Measurements from ENCODE around the gene SFXN1.
"Not testable (repeated sequence)": the region's sequence is repeated elsewhere in the genome, so short reads cannot be mapped to it uniquely, and the experiment has no call there.

SFXN1 gene

DNA sequence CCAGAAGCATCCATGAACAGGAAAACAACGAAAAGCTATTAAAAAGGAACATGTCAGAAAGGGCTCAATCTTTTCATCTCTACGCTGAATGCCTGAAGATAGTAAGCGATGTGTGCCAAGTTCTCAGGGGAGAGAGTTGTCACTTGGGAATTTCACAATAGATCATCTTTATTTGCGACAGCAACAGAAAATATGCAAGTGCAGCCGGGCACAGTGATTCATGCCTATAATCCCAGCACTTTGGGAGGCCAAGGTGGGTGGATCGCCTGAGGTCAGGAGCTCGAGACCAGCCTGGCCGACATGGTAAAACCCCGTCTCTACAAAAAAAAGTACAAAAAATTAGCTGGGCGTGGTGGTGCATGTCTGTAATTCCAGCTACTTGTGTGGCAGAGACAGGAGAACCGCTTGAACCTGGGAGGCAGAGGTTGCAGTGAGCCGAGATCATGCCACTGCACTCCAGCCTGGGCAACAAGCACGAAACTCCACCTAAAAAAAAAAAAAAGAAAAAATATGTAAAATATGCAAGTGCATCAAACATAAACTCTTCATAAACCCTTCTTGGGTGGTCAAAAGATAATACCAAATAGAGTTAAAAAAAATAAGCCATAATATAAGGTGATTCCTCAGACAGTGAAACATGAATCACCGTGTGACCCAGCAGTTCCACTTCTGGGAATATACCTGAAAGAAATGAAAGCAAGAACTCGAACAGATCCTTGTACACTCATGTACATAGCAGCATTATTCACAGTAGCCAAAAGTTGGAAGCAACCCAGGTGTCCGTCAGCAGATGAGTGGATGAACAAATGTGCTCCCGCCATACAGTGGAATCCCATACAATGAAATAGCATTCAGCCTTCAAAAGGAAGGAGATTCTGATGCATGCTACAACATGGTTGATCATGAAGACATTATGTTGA, 16.2 kb downstream of the SFXN1 start:
- no peak for DNase-seq

DNA sequence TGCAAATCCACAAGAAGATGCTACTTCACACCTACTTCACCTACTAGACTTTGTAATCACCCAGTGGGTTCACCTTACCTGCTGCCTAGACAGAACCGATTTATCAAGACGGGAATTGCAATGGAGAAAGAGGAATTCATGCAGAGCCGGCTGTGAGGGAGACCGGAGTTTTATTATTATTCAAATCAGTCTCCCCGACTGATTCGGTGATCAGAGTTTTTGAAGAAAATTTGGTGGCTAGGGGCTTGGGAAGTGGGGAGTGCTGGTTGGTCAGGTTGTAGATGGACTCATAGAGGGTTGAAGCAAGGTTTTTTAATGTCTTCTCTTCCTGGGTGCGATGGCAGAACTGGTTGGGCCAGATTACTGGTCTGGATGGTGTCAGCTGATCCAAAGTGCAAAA, 23.4 kb downstream of the SFXN1 start:
- no peak for DNase-seq

GRCh38 chr5:175507671-175508070, 29.3 kb downstream of the SFXN1 start:
- not testable (repeated sequence) for DNase-seq

GRCh38 chr5:175508896-175509295, 30.5 kb downstream of the SFXN1 start:
- no peak for DNase-seq

DNA sequence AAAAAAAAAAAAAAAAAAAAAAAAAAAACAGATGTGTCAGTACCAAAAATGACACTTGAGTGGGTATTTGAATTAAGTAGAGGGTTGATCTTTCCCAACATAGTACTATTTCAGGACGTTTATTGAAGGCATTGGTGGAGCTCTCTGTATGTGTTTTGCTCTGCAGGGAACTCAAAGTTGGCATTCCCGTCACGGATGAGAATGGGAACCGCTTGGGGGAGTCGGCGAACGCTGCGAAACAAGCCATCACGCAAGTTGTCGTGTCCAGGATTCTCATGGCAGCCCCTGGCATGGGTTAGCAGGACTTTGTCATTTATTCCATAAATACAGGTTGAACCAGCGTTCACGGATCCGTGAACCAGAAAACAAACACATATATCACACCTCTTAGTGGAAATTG, 34.9 kb downstream of the SFXN1 start:
- no peak for DNase-seq

GRCh38 chr5:175513726-175514125, 35.4 kb downstream of the SFXN1 start:
- no peak for DNase-seq

- peak; percentile 47 for DNase-seq
These were observed 38.8 kb downstream of the SFXN1 start for GRCh38 chr5:175516933-175517823.

GRCh38 chr5:175517824-175518450, 39.6 kb downstream of the SFXN1 start:
- DNase-seq = peak; percentile 51

DNA sequence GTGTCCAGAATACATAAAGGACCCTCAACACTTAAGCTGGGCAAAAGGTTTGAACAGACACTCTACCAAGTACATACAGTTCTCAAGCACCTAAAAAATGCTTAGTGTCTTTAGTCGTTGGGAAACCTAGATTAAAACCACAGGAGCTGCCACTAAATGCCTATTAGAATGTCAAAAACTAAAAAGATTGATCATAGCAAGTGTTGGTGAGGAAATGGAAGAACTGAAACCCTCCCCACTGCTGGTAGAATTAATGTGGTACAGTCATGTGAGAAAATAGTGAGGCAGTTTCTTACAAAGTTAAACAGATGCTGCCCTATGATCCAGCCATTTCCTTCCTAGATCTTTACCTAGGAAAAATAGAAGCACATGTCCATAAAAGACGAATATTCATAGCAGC, 40.6 kb downstream of the SFXN1 start:
- DNase-seq = no peak

- DNase-seq = no peak
These were observed 42.0 kb downstream of the SFXN1 start for GRCh38 chr5:175520321-175520720.

DNA sequence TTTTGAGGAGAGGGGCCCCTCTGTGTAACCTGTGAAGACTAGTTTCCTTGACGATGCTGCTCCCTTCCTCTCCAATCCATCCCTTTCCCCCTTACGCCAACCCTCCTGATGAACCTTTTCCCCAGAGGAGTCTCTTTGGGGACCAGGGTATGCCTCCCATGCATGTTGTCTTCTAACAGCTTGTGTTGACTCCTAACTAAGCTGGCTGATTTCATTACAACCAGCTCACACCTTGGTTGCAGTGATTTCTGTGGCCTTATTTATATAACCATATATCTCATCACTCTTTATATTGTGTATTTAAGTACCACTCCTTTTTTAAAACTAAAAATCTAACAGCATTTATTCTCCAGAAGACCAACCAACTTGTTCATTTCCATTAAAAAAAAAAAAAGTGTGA, 42.5 kb downstream of the SFXN1 start:
- no peak for DNase-seq

- DNase-seq = no peak
These were observed 43.0 kb downstream of the SFXN1 start for GRCh38 chr5:175521313-175521833.

GRCh38 chr5:175523292-175523691, 44.9 kb downstream of the SFXN1 start:
- DNase-seq = no peak

DNA sequence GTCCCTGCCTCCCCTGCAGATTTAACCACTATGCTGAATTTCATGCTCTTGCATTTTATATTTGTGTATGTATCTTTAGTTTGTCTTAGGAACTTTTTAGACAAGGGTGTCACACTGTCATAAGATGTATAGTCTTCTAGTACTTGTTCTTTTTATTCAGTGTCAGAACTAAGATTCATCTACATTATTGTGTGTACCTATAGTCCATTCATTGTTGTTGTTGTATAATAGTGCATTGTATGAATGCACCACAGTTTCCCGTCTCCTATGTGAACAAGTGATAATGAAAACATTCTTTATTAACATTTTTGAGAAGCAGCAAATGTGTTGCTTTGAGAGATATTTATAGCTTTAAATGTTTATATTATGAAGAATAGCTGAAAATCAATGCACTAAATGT, 45.9 kb downstream of the SFXN1 start:
- DNase-seq = no peak

DNA sequence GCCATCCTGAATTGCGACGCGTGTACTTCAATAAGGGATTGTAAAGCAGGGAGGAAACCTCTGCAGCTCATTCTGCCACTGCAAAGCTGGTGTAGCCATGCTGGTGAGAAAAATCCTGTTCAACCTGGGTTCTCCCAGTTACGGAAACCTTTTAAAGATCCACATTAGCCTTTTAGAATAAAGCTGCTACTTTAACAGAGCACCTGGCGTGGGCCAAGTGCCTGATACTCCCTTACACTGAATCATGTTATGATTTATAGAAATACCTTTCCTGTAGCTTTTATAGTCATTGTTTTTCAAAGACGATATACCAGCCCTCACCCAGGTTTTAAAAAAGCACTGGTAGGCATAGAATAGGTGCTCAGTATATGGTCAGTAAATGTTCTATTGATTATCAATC, 48.3 kb downstream of the SFXN1 start:
- DNase-seq = no peak

DNA sequence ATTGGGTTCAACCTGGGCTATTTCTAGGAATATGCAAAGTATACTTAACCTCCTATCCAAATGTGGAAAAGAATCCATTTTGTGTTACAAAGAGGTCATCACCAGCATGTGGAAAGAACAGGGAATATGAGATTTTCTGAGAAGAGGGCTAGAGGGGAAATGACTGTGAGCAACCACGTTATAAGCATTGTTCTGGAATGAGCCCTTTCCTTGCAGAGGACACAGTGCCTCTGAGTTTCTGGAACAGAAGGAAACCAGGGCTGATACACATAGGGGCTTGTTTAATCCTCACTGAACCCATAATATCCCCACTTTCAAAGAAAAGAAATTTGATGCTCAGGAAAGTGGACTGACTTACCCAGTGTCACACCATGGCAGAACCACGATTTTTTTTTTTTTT, 53.0 kb downstream of the SFXN1 start:
- DNase-seq = no peak

- DNase-seq = peak; percentile 88
These were observed 55.9 kb downstream of the SFXN1 start for GRCh38 chr5:175534070-175534932.

DNA sequence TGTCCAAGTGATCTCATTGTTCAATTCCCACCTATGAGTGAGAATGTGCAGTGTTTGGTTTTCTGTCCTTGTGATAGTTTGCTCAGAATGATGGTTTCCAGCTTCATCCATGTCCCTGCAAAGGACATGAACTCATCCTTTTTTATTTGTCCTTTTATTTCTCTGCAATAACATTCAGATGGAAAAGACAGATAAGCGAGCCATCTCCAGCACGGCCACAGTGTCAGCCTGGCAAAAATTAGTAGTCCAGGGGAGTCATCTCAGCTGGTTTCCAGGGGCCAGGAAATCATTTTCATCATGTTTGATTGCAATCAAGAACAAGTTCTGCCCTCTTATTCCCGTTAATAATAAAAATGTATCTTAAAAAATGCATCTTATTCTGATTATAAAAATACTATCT, 57.0 kb downstream of the SFXN1 start:
- DNase-seq = not testable (repeated sequence)

DNA sequence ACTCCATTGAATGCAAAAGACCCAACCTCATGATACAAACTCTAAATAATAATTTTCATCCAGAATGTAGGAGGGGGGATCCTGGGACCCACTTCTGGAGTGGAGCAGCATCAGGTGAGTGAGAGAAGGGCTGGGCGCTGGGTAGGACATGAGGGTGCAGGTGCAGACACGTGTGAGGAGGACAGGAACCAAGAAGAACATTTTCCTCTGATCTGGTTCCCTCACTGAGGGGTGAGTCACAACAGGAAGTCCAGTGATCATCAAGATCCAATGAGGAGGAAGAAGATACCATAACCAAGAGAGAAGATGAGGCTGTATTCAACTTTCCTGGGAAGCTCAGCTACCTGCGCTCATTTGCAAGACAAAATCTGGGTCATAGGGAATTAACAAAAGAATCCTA, 57.4 kb downstream of the SFXN1 start:
- DNase-seq = no peak

DNA sequence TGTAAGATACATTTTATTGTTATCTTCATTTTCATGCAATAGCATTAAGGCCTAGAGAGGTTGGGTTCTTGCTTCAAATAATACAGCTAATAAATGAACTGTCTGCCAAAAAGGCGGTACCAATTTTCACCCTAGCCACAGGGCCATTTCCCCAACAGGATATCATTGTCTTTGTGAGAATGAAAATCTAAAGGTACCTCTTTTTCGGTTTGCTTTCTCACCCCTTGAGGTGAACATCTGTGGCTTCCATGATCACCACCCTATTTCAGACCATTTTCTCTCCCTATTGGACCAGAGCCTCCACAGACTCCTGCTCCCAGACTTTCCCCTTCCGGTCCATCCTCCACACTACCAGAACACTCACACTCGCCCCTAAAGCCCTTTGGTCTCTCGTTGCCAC, 60.2 kb downstream of the SFXN1 start:
- DNase-seq = no peak

GRCh38 chr5:175539936-175540335, 61.6 kb downstream of the SFXN1 start:
- DNase-seq = no peak

DNA sequence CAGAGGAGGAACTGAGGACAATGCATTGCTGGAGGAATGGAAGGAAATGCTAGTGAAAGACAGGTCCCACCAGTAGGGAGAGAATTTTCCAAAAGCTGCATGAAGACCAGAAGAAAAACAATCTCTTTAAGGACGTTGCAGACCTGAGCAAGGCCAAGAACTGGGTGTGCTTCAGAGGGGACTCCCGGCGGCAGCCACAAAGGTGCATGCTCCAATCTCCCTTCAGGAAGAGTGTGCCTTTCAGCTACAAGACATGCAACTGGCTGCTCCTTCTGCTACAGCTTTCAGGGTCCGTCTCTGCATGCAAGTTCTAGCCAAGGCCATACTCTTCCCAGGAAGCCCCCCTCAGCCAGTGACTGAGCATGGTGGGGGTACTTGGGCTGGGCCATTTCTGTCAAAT, 62.9 kb downstream of the SFXN1 start:
- no peak for DNase-seq
